ENCODE data around the gene KCNJ6. TPM values are rescaled to one million over a fixed set of nuclear protein-coding genes. Genes with fewer than 3 reads are reported as not detected.
"Not testable (repeated sequence)": the region's sequence is repeated elsewhere in the genome, so short reads cannot be mapped to it uniquely, and the experiment has no call there.

The KCNJ6 gene
- total and polyA plus RNA-seq, 4 donors = 0.01 TPM; not detected in 3

DNA sequence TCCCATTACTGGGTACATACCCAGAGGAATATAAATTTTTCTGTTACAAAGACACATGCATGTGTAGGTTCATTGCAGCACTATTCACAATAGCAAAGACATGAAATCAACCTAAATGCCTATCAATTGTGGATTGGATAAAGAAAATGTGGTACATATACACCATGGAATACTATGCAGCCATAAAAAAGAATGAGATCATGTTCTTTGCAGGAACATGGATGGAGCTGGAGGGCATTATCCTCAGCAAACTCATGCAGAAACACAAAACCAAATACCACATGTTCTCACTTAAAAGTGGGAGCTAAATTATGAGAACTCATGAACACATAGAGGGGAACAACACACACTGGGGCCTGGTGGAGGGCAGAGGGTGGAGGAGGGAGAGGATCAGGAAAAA, 272.4 kb downstream of the KCNJ6 start:
- H3K9me3 ChIP-seq (ENCODE audit: control insufficient read depth in 4 of 4, low read length in 3 of 4); H3K9ac ChIP-seq (ENCODE audit: low read depth in 1 of 2, low read length in 2 of 2); DNase-seq (ENCODE audit: low spot score); H3K27ac ChIP-seq (ENCODE audit: low read depth in 1 of 2, low read length in 2 of 2); H3K4me3 ChIP-seq (ENCODE audit: low read depth in 1 of 3, low read length in 3 of 3); H3K4me1 ChIP-seq (ENCODE audit: control insufficient read depth in 4 of 4, insufficient read depth in 4 of 4, low read length in 3 of 4); H3K36me3 ChIP-seq (ENCODE audit: control insufficient read depth in 4 of 4, insufficient read depth in 3 of 4, low read depth in 1 of 4, low read length in 3 of 4): not testable (repeated sequence)
- peaks cover 0 to 14% (median 0%) of the 10 kb centered on the region in 4 donors for H3K27me3 ChIP-seq (ENCODE audit: control insufficient read depth in 4 of 4, insufficient read depth in 4 of 4, low read length in 3 of 4)

DNA sequence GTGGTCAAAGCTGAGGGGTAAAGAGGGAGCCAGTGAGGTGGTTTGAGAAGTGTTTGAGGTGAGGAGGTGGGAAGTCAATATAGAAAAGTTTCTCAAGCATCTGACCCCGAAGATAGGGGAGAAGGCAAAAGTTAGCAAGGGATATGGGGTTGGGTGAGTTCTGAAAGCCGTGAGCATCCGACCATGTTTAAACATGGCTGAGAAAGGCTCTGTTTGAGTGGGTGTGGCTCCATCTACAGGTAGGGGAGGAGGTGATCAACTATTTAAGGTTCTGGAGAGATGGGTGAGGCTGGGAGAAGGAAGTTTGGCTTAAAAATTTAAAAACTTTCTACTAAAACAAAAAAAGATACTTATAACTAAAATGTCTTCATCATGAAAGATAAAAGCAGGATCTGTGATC, 273.8 kb downstream of the KCNJ6 start:
- Histone ChIP-seq H3K9ac (ENCODE audit: low read depth in 1 of 2, low read length in 2 of 2) (no peak overlapping the region), H3K9me3 (ENCODE audit: control insufficient read depth in 4 of 4, low read length in 3 of 4) (no peaks in the 10 kb centered on the region), H3K36me3 (ENCODE audit: control insufficient read depth in 4 of 4, insufficient read depth in 3 of 4, low read depth in 1 of 4, low read length in 3 of 4) (no peaks in the 10 kb centered on the region), H3K4me3 (ENCODE audit: low read depth in 1 of 3, low read length in 3 of 3) (no peak overlapping the region), H3K27me3 (ENCODE audit: control insufficient read depth in 4 of 4, insufficient read depth in 4 of 4, low read length in 3 of 4) (peaks cover 0 to 13% (median 0%) of the 10 kb centered on the region in 4 donors), H3K27ac (ENCODE audit: low read depth in 1 of 2, low read length in 2 of 2) (no peak overlapping the region), H3K4me1 (ENCODE audit: control insufficient read depth in 4 of 4, insufficient read depth in 4 of 4, low read length in 3 of 4) (no peaks in the 10 kb centered on the region)
- 32% methylated on average over 3 of the region's 3 CpGs for WGBS
- DNase-seq (ENCODE audit: low spot score) = no peak
- TF ChIP-seq RXRA (IDR thresholded peaks at IDR 0.05) (no peak), RAD21 (IDR thresholded peaks at IDR 0.05) (peak; percentile 72 to 80), FOXA1 (IDR thresholded peaks at IDR 0.05) (no peak), TAF1 (conservative IDR thresholded peaks at IDR 0.05) (no peak), EGR1 (IDR thresholded peaks at IDR 0.05; ENCODE audit: low read depth in 2 of 2) (no peak), YY1 (IDR thresholded peaks at IDR 0.05) (peak; percentile 68)
- TF ChIP-seq, protein P1, sequence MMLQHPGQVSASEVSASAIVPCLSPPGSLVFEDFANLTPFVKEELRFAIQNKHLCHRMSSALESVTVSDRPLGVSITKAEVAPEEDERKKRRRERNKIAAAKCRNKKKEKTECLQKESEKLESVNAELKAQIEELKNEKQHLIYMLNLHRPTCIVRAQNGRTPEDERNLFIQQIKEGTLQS (IDR thresholded peaks at IDR 0.05) = no peak
- TF ChIP-seq, protein P2, sequence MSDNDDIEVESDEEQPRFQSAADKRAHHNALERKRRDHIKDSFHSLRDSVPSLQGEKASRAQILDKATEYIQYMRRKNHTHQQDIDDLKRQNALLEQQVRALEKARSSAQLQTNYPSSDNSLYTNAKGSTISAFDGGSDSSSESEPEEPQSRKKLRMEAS (IDR thresholded peaks at IDR 0.05) = no peak
- TF ChIP-seq, protein P3, sequence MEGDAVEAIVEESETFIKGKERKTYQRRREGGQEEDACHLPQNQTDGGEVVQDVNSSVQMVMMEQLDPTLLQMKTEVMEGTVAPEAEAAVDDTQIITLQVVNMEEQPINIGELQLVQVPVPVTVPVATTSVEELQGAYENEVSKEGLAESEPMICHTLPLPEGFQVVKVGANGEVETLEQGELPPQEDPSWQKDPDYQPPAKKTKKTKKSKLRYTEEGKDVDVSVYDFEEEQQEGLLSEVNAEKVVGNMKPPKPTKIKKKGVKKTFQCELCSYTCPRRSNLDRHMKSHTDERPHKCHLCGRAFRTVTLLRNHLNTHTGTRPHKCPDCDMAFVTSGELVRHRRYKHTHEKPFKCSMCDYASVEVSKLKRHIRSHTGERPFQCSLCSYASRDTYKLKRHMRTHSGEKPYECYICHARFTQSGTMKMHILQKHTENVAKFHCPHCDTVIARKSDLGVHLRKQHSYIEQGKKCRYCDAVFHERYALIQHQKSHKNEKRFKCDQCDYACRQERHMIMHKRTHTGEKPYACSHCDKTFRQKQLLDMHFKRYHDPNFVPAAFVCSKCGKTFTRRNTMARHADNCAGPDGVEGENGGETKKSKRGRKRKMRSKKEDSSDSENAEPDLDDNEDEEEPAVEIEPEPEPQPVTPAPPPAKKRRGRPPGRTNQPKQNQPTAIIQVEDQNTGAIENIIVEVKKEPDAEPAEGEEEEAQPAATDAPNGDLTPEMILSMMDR (IDR thresholded peaks at IDR 0.05; ENCODE audit: low read depth, low read length, missing input control) = peak; percentile 36

DNA sequence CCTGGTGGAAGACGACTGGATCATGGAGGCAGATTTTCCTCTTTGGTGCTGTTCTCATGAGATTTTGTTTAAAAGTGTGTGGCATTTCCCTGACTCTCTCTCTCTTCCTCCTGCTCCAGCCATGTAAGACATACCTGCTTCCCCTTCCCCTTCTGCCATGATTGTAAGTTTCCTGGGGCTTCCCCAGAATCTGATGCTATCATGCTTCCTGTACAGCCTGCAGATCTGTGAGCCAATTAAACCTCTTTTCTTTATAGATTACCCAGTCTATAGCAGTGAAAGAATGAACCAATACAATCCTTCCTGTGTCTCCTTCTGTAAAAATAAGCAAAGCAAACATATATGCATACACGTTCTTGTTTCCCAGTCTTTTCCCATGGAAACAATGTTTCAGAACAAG, 276.5 kb downstream of the KCNJ6 start:
- WGBS = 82% methylated on average over 2 of the region's 2 CpGs
- Histone ChIP-seq H3K9ac (ENCODE audit: low read depth in 1 of 2, low read length in 2 of 2) (no peak overlapping the region), H3K9me3 (ENCODE audit: control insufficient read depth in 4 of 4, low read length in 3 of 4) (no peaks in the 10 kb centered on the region), H3K27ac (ENCODE audit: low read depth in 1 of 2, low read length in 2 of 2) (no peak overlapping the region), H3K4me3 (ENCODE audit: low read depth in 1 of 3, low read length in 3 of 3) (no peak overlapping the region), H3K27me3 (ENCODE audit: control insufficient read depth in 4 of 4, insufficient read depth in 4 of 4, low read length in 3 of 4) (peaks cover 0 to 7% (median 0%) of the 10 kb centered on the region in 4 donors), H3K4me1 (ENCODE audit: control insufficient read depth in 4 of 4, insufficient read depth in 4 of 4, low read length in 3 of 4) (no peaks in the 10 kb centered on the region), H3K36me3 (ENCODE audit: control insufficient read depth in 4 of 4, insufficient read depth in 3 of 4, low read depth in 1 of 4, low read length in 3 of 4) (no peaks in the 10 kb centered on the region)
- DNase-seq (ENCODE audit: low spot score) = no peak
- TF ChIP-seq HNF4G (IDR thresholded peaks at IDR 0.05) (no peak), RXRA (IDR thresholded peaks at IDR 0.05) (no peak), FOXA1 (IDR thresholded peaks at IDR 0.05) (no peak), RAD21 (IDR thresholded peaks at IDR 0.05) (no peak), YY1 (IDR thresholded peaks at IDR 0.05) (no peak), FOXA2 (IDR thresholded peaks at IDR 0.05) (no peak), NR2F2 (IDR thresholded peaks at IDR 0.05) (no peak), SP1 (IDR thresholded peaks at IDR 0.05) (no peak), JUND (IDR thresholded peaks at IDR 0.05) (no peak), HNF4A (conservative IDR thresholded peaks at IDR 0.05) (no peak), EGR1 (IDR thresholded peaks at IDR 0.05; ENCODE audit: low read depth in 2 of 2) (no peak), TAF1 (conservative IDR thresholded peaks at IDR 0.05) (no peak)
- TF ChIP-seq, protein P3 (IDR thresholded peaks at IDR 0.05; ENCODE audit: low read depth, low read length, missing input control) = no peak
- TF ChIP-seq, protein P4, sequence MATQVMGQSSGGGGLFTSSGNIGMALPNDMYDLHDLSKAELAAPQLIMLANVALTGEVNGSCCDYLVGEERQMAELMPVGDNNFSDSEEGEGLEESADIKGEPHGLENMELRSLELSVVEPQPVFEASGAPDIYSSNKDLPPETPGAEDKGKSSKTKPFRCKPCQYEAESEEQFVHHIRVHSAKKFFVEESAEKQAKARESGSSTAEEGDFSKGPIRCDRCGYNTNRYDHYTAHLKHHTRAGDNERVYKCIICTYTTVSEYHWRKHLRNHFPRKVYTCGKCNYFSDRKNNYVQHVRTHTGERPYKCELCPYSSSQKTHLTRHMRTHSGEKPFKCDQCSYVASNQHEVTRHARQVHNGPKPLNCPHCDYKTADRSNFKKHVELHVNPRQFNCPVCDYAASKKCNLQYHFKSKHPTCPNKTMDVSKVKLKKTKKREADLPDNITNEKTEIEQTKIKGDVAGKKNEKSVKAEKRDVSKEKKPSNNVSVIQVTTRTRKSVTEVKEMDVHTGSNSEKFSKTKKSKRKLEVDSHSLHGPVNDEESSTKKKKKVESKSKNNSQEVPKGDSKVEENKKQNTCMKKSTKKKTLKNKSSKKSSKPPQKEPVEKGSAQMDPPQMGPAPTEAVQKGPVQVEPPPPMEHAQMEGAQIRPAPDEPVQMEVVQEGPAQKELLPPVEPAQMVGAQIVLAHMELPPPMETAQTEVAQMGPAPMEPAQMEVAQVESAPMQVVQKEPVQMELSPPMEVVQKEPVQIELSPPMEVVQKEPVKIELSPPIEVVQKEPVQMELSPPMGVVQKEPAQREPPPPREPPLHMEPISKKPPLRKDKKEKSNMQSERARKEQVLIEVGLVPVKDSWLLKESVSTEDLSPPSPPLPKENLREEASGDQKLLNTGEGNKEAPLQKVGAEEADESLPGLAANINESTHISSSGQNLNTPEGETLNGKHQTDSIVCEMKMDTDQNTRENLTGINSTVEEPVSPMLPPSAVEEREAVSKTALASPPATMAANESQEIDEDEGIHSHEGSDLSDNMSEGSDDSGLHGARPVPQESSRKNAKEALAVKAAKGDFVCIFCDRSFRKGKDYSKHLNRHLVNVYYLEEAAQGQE (IDR thresholded peaks at IDR 0.05) = no peak
- TF ChIP-seq, protein P1 (IDR thresholded peaks at IDR 0.05) = no peak
- TF ChIP-seq, protein P5, sequence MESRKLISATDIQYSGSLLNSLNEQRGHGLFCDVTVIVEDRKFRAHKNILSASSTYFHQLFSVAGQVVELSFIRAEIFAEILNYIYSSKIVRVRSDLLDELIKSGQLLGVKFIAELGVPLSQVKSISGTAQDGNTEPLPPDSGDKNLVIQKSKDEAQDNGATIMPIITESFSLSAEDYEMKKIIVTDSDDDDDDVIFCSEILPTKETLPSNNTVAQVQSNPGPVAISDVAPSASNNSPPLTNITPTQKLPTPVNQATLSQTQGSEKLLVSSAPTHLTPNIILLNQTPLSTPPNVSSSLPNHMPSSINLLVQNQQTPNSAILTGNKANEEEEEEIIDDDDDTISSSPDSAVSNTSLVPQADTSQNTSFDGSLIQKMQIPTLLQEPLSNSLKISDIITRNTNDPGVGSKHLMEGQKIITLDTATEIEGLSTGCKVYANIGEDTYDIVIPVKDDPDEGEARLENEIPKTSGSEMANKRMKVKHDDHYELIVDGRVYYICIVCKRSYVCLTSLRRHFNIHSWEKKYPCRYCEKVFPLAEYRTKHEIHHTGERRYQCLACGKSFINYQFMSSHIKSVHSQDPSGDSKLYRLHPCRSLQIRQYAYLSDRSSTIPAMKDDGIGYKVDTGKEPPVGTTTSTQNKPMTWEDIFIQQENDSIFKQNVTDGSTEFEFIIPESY (IDR thresholded peaks at IDR 0.05) = no peak
- TF ChIP-seq, protein P2 (IDR thresholded peaks at IDR 0.05) = no peak

Measured in liver (tissue), 9 donors.